Endothelial cell of umbilical vein (primary cell): Measurements from ENCODE around the gene TPCN1. TPM values are rescaled to one million over a fixed set of nuclear protein-coding genes. Genes with fewer than 3 reads are reported as not detected.

Experiments
- BruUV-seq: library from RNA; stranded (reverse); fragments of 400-500 nt; replicated peaks from 2 replicates; lab custom pipeline; 2021; lab: Mats Ljungman, UMichigan
- CTCF ChIA-PET: fragments of 300-600, 350-600 bp; sonication (Branson Sonifier 250); formaldehyde crosslinking; loops from one replicate; lab custom pipeline; 2021; ENCODE audit warnings: antibody characterized with exemption, inconsistent platforms; lab: Charles Lee
- POLR2A ChIA-PET: fragments of 300-600, 350-600 bp; sonication (Branson Sonifier 250); formaldehyde crosslinking; loops from one replicate; lab custom pipeline; 2021; ENCODE audit warnings: antibody characterized with exemption, inconsistent platforms; lab: Charles Lee
- DNase-seq: peaks from one replicate; pipeline ENCODE4 v3.0.0-alpha.2; 2011; ENCODE audit warnings: low read depth, low spot score
- FAIRE-seq: peaks from 2 replicates; lab custom pipeline; 2011; peaks lifted over from hg19 to GRCh38; lab: Jason Lieb, UNC
- H2AFZ ChIP-seq: 2 replicates; pipeline ENCODE4 v1.6.0; 2012; ENCODE audit warnings: low read depth, low read length, control low read depth, inconsistent platforms
- H3K27ac ChIP-seq: 2 replicates; pipeline ENCODE4 v1.5.1; 2011; ENCODE audit warnings: low read depth, mild to moderate bottlenecking, control low read depth, low read length, moderate library complexity; ENCODE audit not compliant: insufficient read depth
- H3K27me3 ChIP-seq, 2 experiments: 2 replicates each; pipeline versions ENCODE4 v1.6.0 to v1.6.1; 2011; ENCODE audit warnings: low read length in 2 of 2, mixed read lengths in 1 of 2; ENCODE audit not compliant: control insufficient read depth in 2 of 2, insufficient read depth in 2 of 2
- H3K36me3 ChIP-seq, 2 experiments: 2 replicates in 1 of 2; 3 replicates in 1 of 2; pipeline ENCODE4 v1.5.1; 2011; ENCODE audit warnings: low read length in 2 of 2, mild to moderate bottlenecking in 1 of 2, moderate library complexity in 1 of 2; ENCODE audit not compliant: control insufficient read depth in 2 of 2, insufficient read depth in 2 of 2; ENCODE audit errors: extremely low read depth in 1 of 2
- H3K4me1 ChIP-seq: 3 replicates; pipeline ENCODE4 v1.5.1; 2011; ENCODE audit warnings: mild to moderate bottlenecking, low read length; ENCODE audit not compliant: control insufficient read depth, insufficient read depth; ENCODE audit errors: extremely low read depth
- H3K4me2 ChIP-seq: 2 replicates; pipeline ENCODE4 v1.6.1; 2011; ENCODE audit warnings: low read length, control low read depth, mixed read lengths; ENCODE audit not compliant: insufficient read depth
- H3K4me3 ChIP-seq, 3 experiments: fragments of 200-600 bp in 1 of 3; sonication (generic), shearing (Covaris generic) in 1 of 3; replicated peaks in 1 of 3; 2 replicates each; pipeline ENCODE4 v1.5.1; 2011 to 2016; ENCODE audit warnings: control low read depth in 3 of 3, low read length in 3 of 3, mild to moderate bottlenecking in 2 of 3, inconsistent platforms in 1 of 3, low read depth in 1 of 3, moderate library complexity in 1 of 3; ENCODE audit not compliant: insufficient read depth in 1 of 3
- H3K79me2 ChIP-seq: 2 replicates; pipeline ENCODE4 v1.6.0; 2012; ENCODE audit warnings: low read length, inconsistent platforms; ENCODE audit not compliant: control insufficient read depth, insufficient read depth
- H3K9ac ChIP-seq: replicated peaks from 2 replicates; pipeline ENCODE3; 2011; ENCODE audit warnings: low read length, control low read depth; ENCODE audit not compliant: insufficient read depth; ENCODE audit errors: extremely low read depth
- H3K9me1 ChIP-seq: replicated peaks from 3 replicates; pipeline ENCODE4 v1.6.0; 2011; ENCODE audit warnings: mild to moderate bottlenecking, low read length; ENCODE audit not compliant: control insufficient read depth, insufficient read depth; ENCODE audit errors: extremely low read depth
- H3K9me3 ChIP-seq: replicated peaks from 2 replicates; pipeline ENCODE4 v1.5.1; 2012; ENCODE audit warnings: low read length, inconsistent platforms; ENCODE audit not compliant: control insufficient read depth, insufficient read depth
- H4K20me1 ChIP-seq: replicated peaks from 2 replicates; pipeline ENCODE3; 2011; ENCODE audit warnings: mild to moderate bottlenecking, low read length; ENCODE audit not compliant: control insufficient read depth, insufficient read depth; ENCODE audit errors: extremely low read depth
- EZH2 ChIP-seq: IDR thresholded peaks from 2 replicates; pipeline ENCODE4 v1.6.1; 2012; ENCODE audit warnings: borderline replicate concordance, low read depth, mild to moderate bottlenecking, moderate library complexity, low read length, inconsistent platforms; ENCODE audit not compliant: severe bottlenecking
- FOS ChIP-seq: IDR thresholded peaks from 2 replicates; pipeline ENCODE4 v1.6.1; 2011; ENCODE audit warnings: mild to moderate bottlenecking, low read length, moderate library complexity, borderline replicate concordance; ENCODE audit not compliant: insufficient read depth
- GATA2 ChIP-seq: IDR thresholded peaks from 2 replicates; pipeline ENCODE4 v1.7.0; 2011; ENCODE audit warnings: low read depth, mild to moderate bottlenecking, moderate library complexity, mixed read lengths, low read length; ENCODE audit not compliant: insufficient read length, insufficient read depth
- JUN ChIP-seq: IDR thresholded peaks from 2 replicates; pipeline ENCODE4 v1.6.1; 2011; ENCODE audit warnings: borderline replicate concordance, low read depth; ENCODE audit not compliant: insufficient read length, insufficient read depth
- MYC ChIP-seq: IDR thresholded peaks from one replicate; pipeline ENCODE4 v1.6.1; 2011; ENCODE audit warnings: mild to moderate bottlenecking, low read depth, low read length
- POLR2A ChIP-seq: IDR thresholded peaks from 2 replicates; pipeline ENCODE4 v1.6.1; 2012; ENCODE audit warnings: low read depth, mild to moderate bottlenecking, control low read depth, low read length
- POLR2AphosphoS5 ChIP-seq: IDR thresholded peaks from 2 replicates; pipeline ENCODE4 v1.6.1; 2012; ENCODE audit warnings: low read depth, mild to moderate bottlenecking, control low read depth, low read length, moderate library complexity; ENCODE audit not compliant: insufficient read depth
- dilution Hi-C: fragments of 300-500 bp; cut with MboI; formaldehyde crosslinking; loops from one replicate; pipeline ENCODE4 v1.15.0; 2019; ENCODE audit warnings: low sequenced_read_pairs; ENCODE audit not compliant: extremely low pct_ligation_motif_present
- intact Hi-C: fragments of 100-400 bp; cut with micrococcal nuclease; formaldehyde crosslinking; loops from one replicate; pipeline ENCODE4 v1.10.0; 2022
- polyA plus RNA-seq, 4 experiments: library from polyadenylated mRNA; depleted of rRNA in 3 of 4; stranded (reverse) in 3 of 4; unstranded in 1 of 4; fragments of >200 nt; gene quantifications; 2 replicates each; pipeline versions ENCODE4 v1.2.1 to v1.2.3, GENCODE V29; 2011 to 2012; ENCODE audit warnings: missing spikeins in 1 of 4
- total RNA-seq: library from RNA; stranded (reverse); gene quantifications from 2 replicates; pipeline ENCODE4 v1.2.3, GENCODE V29; 2021
- TF ChIP-seq, protein P1 (sequence below), 2 donors: IDR thresholded peaks; 1 replicate in 1 of 2; 2 replicates in 1 of 2; pipeline ENCODE4 v1.5.1; 2011; ENCODE audit warnings: low read length in 2 of 2, mild to moderate bottlenecking in 2 of 2, moderate library complexity in 2 of 2, control low read depth in 1 of 2, inconsistent platforms in 1 of 2, low read depth in 1 of 2; ENCODE audit not compliant: insufficient read depth in 1 of 2; ENCODE audit errors: extremely low read depth in 1 of 2
- TF ChIP-seq, protein P2 (sequence below): IDR thresholded peaks from 2 replicates; pipeline ENCODE4 v1.6.1; 2011; ENCODE audit not compliant: insufficient read depth, insufficient read length

The TPCN1 gene
- total and polyA plus RNA-seq, 2 donors (not counting 3 experiments of a cell fraction or from before 2014, with no cell fraction given): 19.5 to 28.3 TPM

DNA sequence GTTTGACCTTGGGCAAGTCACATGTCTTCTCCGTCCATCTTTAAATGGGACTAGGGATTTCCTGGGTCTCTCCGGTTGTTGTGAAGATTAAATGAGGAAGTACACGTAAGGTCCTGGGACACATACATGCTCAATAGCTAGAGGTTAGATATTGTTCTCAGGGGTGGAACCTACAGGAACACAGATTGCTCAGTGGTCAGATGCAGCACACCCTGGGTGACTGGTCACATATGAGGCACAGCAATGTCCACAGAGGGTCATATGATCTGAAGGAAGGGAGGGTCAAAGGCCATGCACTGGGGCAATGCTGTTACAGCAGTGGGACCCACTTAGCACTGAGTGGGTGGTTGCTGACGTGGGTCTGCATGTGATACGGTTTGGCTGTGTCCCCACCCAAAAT lies 125.1 kb downstream of the TPCN1 start:
- Histone ChIP-seq H3K4me2 (no peak overlapping the region), H3K27me3 (no peaks in the 10 kb centered on the region), H2AFZ (no peak overlapping the region), H3K4me1 (no peaks in the 10 kb centered on the region), H3K9me1 (no peaks in the 10 kb centered on the region), H3K4me3 (no peak overlapping the region), H3K27ac (no peak overlapping the region), H3K36me3 (no peaks in the 10 kb centered on the region), H3K9ac (no peak overlapping the region), H3K9me3 (no peaks in the 10 kb centered on the region), H4K20me1 (no peaks in the 10 kb centered on the region), H3K79me2 (no peaks in the 10 kb centered on the region)
- FAIRE-seq (no peak), DNase-seq (no peak)
- intact Hi-C loops: no loop called here
- BruUV-seq: no TSS peak
- ChIA-PET POLR2A (no interaction called here), CTCF (interaction anchor here (2.6 kb wide), 1 partner anchor 79 kb away, joined by 7 read pairs; no protein-coding TSS in a partner anchor)
- TF ChIP-seq MYC: no peak
- no peak for TF ChIP-seq EZH2
- TF ChIP-seq, protein P1, sequence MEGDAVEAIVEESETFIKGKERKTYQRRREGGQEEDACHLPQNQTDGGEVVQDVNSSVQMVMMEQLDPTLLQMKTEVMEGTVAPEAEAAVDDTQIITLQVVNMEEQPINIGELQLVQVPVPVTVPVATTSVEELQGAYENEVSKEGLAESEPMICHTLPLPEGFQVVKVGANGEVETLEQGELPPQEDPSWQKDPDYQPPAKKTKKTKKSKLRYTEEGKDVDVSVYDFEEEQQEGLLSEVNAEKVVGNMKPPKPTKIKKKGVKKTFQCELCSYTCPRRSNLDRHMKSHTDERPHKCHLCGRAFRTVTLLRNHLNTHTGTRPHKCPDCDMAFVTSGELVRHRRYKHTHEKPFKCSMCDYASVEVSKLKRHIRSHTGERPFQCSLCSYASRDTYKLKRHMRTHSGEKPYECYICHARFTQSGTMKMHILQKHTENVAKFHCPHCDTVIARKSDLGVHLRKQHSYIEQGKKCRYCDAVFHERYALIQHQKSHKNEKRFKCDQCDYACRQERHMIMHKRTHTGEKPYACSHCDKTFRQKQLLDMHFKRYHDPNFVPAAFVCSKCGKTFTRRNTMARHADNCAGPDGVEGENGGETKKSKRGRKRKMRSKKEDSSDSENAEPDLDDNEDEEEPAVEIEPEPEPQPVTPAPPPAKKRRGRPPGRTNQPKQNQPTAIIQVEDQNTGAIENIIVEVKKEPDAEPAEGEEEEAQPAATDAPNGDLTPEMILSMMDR (IDR thresholded peaks at IDR 0.05; ENCODE audit: extremely low read depth in 1 of 2, insufficient read depth in 1 of 2, low read depth in 1 of 2, low read length in 2 of 2): no peak
- TF ChIP-seq FOS: no peak
- no peak for TF ChIP-seq POLR2A
- no peak for TF ChIP-seq GATA2
- TF ChIP-seq, protein P2, sequence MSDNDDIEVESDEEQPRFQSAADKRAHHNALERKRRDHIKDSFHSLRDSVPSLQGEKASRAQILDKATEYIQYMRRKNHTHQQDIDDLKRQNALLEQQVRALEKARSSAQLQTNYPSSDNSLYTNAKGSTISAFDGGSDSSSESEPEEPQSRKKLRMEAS: no peak
- TF ChIP-seq POLR2AphosphoS5: no peak
- TF ChIP-seq JUN: no peak
- dilution Hi-C loops: no loop called here
